OCI-LY1 (cell line): ENCODE data around the gene CLSTN2.

Experiments used
- H2AFZ ChIP-seq: fragments of 200-600 bp; sonication (generic), shearing (Covaris generic); 2 replicates; pipeline ENCODE4 v1.6.0; 2014; ENCODE audit warnings: antibody characterized with exemption, mild to moderate bottlenecking, low read length
- H3F3A ChIP-seq: fragments of 200-600 bp; sonication (generic), shearing (Covaris generic); 2 replicates; pipeline ENCODE4 v1.6.0; 2014; ENCODE audit warnings: mild to moderate bottlenecking, antibody characterized with exemption, low read length, moderate library complexity; ENCODE audit not compliant: insufficient read depth
- H3K27ac ChIP-seq: fragments of 200-600 bp; sonication (generic); 2 replicates; pipeline ENCODE4 v1.5.1; 2014; ENCODE audit warnings: low read length, mixed run types, mild to moderate bottlenecking, low read depth; ENCODE audit not compliant: poor library complexity, severe bottlenecking
- H3K27me3 ChIP-seq: fragments of 200-600 bp; sonication (generic); 2 replicates; pipeline ENCODE4 v1.6.0; 2014; ENCODE audit warnings: antibody characterized with exemption, mild to moderate bottlenecking, low read length, moderate library complexity; ENCODE audit not compliant: insufficient read depth
- H3K36me3 ChIP-seq: fragments of 200-600 bp; sonication (generic); 2 replicates; pipeline ENCODE4 v1.6.1; 2014; ENCODE audit warnings: mild to moderate bottlenecking, antibody characterized with exemption, low read length, moderate library complexity, mixed read lengths; ENCODE audit not compliant: insufficient read depth
- H3K4me1 ChIP-seq: fragments of 200-600 bp; sonication (generic); 2 replicates; pipeline ENCODE4 v1.5.1; 2014; ENCODE audit warnings: mild to moderate bottlenecking, low read length, moderate library complexity; ENCODE audit not compliant: insufficient read depth, severe bottlenecking
- H3K4me2 ChIP-seq: fragments of 200-600 bp; sonication (generic), shearing (Covaris generic); 2 replicates; pipeline ENCODE4 v1.6.1; 2014; ENCODE audit warnings: low read length
- H3K4me3 ChIP-seq: fragments of 200-600 bp; sonication (generic); 2 replicates; pipeline ENCODE4 v1.5.1; 2014; ENCODE audit warnings: low read length, low read depth, mild to moderate bottlenecking, mixed read lengths; ENCODE audit not compliant: poor library complexity, severe bottlenecking
- H3K79me2 ChIP-seq: fragments of 200-600 bp; shearing (Covaris generic); 2 replicates; pipeline ENCODE4 v1.6.1; 2016; ENCODE audit warnings: mixed run types, low read length, mixed read lengths; ENCODE audit not compliant: insufficient read depth
- H3K9ac ChIP-seq: fragments of 200-600 bp; sonication (generic), shearing (Covaris generic); 2 replicates; pipeline ENCODE4 v1.6.1; 2014; ENCODE audit warnings: mild to moderate bottlenecking, low read length, mixed read lengths
- H3K9me2 ChIP-seq: fragments of 200-600 bp; sonication (generic), shearing (Covaris generic); 2 replicates; pipeline ENCODE4 v1.6.1; 2014; ENCODE audit warnings: low read depth, mild to moderate bottlenecking, low read length, mixed read lengths
- H3K9me3 ChIP-seq: fragments of 200-600 bp; shearing (Covaris generic); 2 replicates; pipeline ENCODE4 v1.6.1; 2014; ENCODE audit warnings: low read length, mixed read lengths
- H4K20me1 ChIP-seq: fragments of 200-600 bp; sonication (generic), shearing (Covaris generic); 2 replicates; pipeline ENCODE4 v1.6.0; 2016; ENCODE audit warnings: mild to moderate bottlenecking, low read length; ENCODE audit not compliant: insufficient read depth
- CTCF ChIP-seq: fragments of 200-600 bp; sonication (generic), shearing (Covaris generic); IDR thresholded peaks from 2 replicates; pipeline ENCODE4 v1.5.1; 2017; ENCODE audit warnings: mild to moderate bottlenecking, antibody characterized with exemption, low read length, moderate library complexity, mixed read lengths
- EZH2 ChIP-seq: fragments of 200-600 bp; sonication (generic), shearing (Covaris generic); IDR thresholded peaks from 2 replicates; pipeline ENCODE4 v1.8.0; 2017; ENCODE audit warnings: borderline replicate concordance, mixed run types, mild to moderate bottlenecking, antibody characterized with exemption, low read length, moderate library complexity, mixed read lengths

CLSTN2 gene

GRCh38 chr3:140440446-140440845 is 505.5 kb downstream of the CLSTN2 start:
- no peak overlapping the region for H3K4me2 ChIP-seq

GRCh38 chr3:140441006-140441405 is 506.0 kb downstream of the CLSTN2 start:
- H3K9me3 ChIP-seq, result no peaks in the 10 kb centered on the region
- no peaks in the 10 kb centered on the region for H3K27me3 ChIP-seq
- no peak overlapping the region for H3K4me3 ChIP-seq
- H3K4me2 ChIP-seq, result no peak overlapping the region
- no peak overlapping the region for H2AFZ ChIP-seq
- H3K36me3 ChIP-seq, result no peaks in the 10 kb centered on the region
- H3K79me2 ChIP-seq, result no peaks in the 10 kb centered on the region
- TF ChIP-seq EZH2 (no peak), CTCF (no peak)
- no peak overlapping the region for H3K9ac ChIP-seq
- H3K9me2 ChIP-seq, result no peaks in the 10 kb centered on the region
- no peak overlapping the region for H3K27ac ChIP-seq
- H3F3A ChIP-seq, result no peaks in the 10 kb centered on the region
- H3K4me1 ChIP-seq, result no peaks in the 10 kb centered on the region
- no peaks in the 10 kb centered on the region for H4K20me1 ChIP-seq

More at GRCh38 chr3:140440446-140440845, 505.5 kb downstream of the CLSTN2 start:
- no peaks in the 10 kb centered on the region for H3K9me2 ChIP-seq
- H3K4me1 ChIP-seq, result no peaks in the 10 kb centered on the region
- H3K9ac ChIP-seq, result no peak overlapping the region
- H3K9me3 ChIP-seq, result no peaks in the 10 kb centered on the region
- no peaks in the 10 kb centered on the region for H3F3A ChIP-seq
- no peaks in the 10 kb centered on the region for H3K79me2 ChIP-seq
- H3K27me3 ChIP-seq, result no peaks in the 10 kb centered on the region
- no peaks in the 10 kb centered on the region for H4K20me1 ChIP-seq
- no peak overlapping the region for H3K27ac ChIP-seq
- no peak overlapping the region for H2AFZ ChIP-seq
- H3K4me3 ChIP-seq, result no peak overlapping the region
- TF ChIP-seq CTCF, result no peak
- TF ChIP-seq EZH2, result no peak
- H3K36me3 ChIP-seq, result no peaks in the 10 kb centered on the region

GRCh38 chr3:140442621-140443020 is 507.6 kb downstream of the CLSTN2 start:
- Histone ChIP-seq H3K36me3 (no peaks in the 10 kb centered on the region), H2AFZ (no peak overlapping the region), H3F3A (no peaks in the 10 kb centered on the region), H3K79me2 (no peaks in the 10 kb centered on the region), H3K27me3 (no peaks in the 10 kb centered on the region), H3K9me2 (no peaks in the 10 kb centered on the region), H3K9me3 (no peaks in the 10 kb centered on the region), H3K4me2 (no peak overlapping the region), H3K4me3 (no peak overlapping the region), H3K4me1 (no peaks in the 10 kb centered on the region), H3K27ac (no peak overlapping the region), H4K20me1 (no peaks in the 10 kb centered on the region), H3K9ac (no peak overlapping the region)
- TF ChIP-seq EZH2, result no peak
- TF ChIP-seq CTCF, result no peak
